GM18508 (cell line): ENCODE measurements around the gene LCA5L.

Experiments
- ATAC-seq: cut with Tn5 transposase; IDR thresholded peaks from one replicate; pipeline ENCODE4 v1.9.1; 2021; ENCODE audit warnings: moderate number of reproducible peaks; ENCODE audit not compliant: insufficient read depth, unreplicated experiment

LCA5L gene

DNA sequence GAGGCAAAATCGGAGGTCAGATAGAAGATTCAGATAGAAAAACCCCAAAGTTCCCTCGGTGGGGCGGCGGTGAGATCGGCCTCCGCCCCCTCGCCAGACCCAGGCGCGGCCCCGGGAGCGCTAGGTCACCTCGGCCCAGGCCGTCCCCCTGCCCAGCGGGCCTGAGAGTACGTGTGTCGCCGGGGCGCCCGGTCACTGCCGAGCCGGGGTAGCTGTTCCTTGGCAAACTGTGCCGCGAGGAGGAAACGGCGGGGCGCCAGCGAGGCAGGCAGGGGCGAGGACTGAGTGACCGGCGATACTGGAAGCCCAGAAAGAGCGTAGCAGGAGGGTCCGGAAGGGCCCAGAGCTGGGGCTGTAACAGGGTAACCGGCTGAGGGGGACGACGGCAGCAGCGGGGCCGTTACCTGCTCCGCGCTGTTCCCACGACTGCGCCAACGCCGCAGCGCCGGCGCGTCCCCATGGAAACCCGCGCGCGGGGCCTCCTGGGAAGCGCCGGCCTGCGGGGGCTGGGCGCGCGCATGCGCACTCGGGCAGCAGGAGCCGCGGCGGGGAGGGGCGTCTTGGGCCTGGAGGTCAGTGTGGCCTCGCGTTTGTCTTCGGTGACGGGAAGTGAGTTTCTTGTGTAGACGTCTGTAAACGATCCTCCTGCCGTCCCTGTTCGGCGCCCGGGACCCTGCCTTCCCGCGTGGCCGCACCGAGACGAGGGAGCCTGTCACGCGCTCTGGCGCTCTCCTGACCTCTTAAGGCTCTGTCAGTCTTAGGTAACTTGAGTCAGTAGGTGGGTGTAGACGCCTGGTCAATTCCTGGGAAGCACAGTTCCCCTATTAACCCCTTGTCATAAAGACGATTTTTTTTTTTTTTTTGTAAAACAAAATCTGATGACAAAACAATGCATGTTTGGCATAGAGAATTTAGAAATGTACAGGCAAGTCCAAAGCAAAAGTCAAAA lies at the start of gene LCA5L:
Gene LCA5L, minus strand, starts transcription at position 458 of the 949 bp plus-strand sequence. CDS start 17,285 bp downstream, outside the sequence.
- peak; percentile 46 for ATAC-seq

DNA sequence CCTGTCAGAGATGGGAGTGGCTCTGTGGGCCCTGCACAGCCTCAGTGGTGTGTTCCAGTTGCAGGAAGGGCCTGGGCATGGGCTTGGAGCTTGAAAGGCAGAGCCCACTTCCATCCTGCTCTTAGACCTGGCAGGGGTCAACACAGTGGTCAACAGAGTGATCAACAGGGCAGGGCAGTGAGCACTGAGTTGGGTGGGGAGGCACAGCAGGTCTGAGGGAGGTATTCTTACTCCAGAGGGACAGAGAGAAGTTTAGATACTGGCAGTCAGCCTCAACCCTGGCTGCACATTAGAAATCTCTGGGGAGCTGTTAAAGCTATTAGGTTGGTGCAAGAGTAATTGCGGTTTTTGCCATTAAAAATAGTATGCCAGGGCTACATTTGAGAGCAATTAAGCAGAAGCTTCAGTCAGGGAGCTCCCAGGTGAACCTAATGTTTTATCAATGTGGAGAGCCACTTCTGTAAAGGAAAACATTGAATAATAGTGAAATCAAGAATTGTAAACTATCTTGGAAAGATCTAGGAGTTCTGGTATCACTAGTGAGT lies 43.9 kb upstream of the LCA5L start:
- no peak for ATAC-seq

DNA sequence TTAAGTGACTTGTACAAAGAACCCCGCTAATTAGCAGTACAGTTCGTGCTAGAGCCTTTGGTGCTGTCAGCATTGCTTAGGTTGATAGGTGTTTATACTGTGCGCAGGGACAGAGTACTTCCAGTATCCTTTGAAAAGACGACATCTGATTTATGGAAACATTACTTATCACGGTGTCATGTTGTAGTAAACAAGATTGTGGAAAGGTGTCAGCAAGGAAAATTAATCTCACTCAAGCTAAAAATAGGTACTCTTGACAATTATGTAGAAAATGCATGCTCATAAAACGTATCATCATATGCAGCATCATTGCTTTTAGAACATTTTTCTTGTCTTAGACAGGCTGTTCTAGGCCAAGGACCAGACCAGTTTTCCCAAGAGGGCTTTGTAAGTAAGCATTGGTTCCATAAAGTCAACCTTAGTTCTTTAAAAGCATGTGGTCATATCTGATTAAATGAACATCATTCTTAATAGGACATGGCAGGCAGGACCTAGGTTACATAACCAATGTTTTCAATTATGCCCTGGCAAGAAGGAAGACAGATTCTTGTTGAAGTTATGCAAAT lies 39.2 kb upstream of the LCA5L start:
- no peak for ATAC-seq

DNA sequence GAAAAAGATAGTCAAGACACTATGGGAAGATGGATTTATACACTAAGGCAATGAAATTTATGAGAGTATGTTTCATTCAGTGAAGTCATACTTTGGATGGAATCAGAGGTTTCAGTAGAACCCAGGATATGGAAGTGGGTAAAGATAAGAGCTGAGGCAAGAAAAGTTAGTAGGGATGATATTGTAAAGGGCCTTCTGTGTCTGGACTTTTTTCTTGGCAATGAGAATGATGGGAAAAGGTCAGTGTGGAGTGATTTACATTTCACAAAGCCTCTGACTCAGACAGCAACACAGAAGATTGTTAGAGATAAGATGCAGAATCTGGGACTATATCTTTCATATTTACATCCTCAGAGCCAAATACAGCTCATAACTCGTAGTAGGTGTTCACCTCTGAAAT lies 38.3 kb upstream of the LCA5L start:
- ATAC-seq = no peak

DNA sequence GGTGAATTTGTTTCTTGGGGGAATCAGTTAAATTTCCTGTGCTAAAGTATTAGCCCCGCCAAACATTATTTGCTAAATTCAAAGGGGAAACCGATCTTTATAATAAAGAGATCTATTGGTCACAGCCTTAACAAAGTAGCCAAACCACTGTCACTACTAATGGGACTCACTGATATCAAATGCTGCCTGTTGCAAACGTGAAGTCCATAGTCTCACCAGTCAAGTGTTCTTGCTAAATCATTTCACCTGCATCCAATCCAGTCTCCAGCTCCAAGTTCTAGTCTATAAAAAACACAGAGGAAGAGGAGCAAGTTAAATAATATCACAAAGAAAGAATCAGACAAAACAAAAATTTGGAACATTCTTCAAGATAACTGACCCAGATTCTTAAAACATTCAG lies 36.3 kb upstream of the LCA5L start:
- no peak for ATAC-seq

DNA sequence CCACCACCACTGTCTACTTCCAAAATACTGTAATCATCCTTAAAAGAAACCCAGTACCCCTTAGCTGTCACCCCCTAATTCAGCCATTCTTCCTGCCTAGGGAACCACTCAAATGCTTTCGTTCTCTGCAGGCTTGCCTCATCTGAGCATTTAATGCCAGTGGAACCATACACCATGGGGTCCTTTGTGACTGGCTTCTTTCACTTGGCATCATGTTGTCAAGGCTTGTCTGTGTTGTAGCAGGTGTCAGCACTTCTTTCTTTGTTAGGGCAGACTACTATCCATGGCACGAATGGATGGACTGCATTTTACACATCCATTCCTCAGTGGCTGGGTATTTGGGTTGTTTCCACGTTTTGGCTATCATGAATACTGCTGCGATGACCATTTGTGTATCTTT lies 34.7 kb upstream of the LCA5L start:
- ATAC-seq = no peak

DNA sequence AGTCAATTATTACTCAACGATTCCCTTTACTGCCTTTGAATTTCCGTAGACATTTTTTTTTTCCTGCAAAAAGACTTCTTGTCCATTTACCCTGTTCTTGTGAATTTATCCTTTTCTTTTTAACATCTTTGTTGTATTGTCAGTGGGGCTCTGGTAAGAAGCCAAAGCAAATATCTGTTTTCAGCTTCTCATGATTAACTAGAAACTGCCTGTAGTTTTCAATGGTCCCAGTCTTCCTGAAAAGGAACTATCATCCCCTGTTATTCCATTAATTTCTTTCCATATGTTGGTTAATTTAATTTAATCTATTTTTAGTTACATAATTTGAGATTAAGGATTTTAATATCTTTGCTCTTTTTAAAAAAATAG lies 34.2 kb upstream of the LCA5L start:
- no peak for ATAC-seq

DNA sequence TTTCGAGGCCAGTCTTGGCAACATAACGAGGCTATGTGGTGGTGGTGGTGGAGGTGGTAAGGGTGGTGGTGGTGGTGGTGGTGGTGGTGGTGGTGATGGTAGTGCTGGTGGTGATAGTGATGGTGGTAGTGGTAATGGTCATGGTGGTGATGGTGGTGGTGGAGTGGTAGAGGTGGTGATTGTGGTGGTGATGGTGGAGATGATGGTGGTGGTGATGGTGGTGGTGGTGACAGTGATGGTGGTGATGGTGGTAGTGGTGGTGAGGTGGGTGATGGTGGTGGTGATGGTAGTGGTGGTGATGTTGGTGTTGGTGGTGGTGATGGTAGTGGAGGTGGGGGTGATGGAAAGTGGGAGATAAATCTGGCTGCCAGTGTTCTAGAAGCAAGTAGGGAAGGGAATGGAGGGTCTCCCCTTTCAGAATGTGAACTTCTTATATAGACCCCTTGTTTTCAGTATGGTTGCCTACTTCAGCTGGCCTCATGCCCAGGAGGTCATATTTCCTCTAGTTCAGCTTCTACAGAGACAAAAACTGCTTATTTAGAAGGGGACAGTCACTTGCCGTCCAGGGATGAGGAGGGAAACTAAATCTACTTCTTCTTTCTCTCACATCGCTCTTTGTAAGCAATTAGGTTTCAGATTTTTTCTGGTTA lies 33.7 kb upstream of the LCA5L start:
- ATAC-seq = no peak

DNA sequence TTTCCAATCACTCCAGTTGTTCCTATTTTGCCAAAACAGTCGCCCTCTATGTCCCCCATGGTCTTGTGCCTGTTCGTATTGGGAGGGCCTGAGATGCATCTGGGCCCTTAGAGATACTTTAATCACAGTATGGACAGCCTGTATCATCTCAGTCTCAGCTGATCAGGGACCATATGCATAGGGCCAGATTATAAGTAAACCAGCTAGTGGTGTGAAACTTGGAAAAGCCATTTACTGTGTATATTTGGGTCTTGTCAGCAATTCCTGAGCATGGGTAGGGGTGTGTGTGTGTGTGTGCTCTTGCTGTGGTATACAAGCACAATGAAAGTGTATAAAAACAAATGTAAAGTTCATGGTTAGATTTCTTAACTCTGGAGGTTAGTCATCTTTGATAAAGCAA lies 29.0 kb upstream of the LCA5L start:
- ATAC-seq = no peak

DNA sequence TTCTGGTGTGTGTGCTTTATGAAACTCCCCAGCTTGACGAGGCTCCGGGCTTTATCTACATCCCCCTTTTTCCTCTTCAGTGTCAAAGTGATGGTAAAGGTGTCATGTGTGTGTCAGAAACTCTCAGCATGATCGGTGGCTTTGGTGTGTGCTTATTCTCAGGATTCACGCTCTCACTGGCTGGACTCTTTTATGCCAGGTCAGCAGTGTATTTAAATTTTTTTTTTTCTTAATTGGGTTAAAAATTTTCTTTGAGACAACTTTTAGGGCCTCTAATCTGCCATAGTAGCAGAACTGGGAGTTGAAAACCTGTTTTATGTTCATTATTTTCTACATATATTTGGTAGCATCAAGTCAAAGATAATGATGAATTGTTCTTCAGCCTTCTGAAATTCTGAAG lies 27.2 kb upstream of the LCA5L start:
- no peak for ATAC-seq

DNA sequence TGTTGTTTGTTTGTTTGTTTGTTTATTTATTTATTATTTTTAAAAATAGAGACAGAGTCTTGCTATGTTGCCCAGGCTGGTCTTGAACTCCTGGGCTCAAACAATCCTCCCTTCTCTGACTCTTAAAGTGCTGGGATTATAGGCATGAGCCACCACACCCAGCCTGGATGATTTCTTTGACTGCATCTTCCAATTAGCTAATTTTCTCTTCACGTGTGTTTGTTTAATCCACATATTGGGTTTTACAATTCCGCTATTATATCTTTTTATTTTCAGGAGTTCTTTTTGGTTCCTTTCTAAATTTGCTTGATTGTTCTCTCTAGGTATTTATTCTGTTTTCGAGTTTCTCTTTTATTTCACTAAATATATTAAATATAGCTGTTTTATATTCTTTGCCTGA lies 26.0 kb upstream of the LCA5L start:
- no peak for ATAC-seq

DNA sequence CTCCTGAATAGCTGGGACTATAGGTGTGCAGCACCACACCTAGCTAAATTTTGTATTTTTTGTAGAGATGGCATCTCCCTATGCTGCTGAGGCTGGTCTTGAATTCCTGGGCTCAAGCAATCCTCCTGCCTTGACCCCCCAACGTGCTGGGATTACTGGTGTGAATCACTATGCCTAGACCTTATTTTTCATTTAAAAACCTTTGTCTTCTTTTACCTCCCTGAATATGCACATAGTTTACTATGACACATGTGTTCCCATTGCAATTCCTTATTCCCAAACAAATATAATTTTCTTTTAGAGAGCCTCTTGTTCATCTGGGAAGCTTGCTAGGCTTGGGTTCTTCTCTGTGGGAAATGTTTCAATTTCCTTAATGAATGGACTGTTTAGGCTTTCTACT lies 23.0 kb upstream of the LCA5L start:
- ATAC-seq = no peak

DNA sequence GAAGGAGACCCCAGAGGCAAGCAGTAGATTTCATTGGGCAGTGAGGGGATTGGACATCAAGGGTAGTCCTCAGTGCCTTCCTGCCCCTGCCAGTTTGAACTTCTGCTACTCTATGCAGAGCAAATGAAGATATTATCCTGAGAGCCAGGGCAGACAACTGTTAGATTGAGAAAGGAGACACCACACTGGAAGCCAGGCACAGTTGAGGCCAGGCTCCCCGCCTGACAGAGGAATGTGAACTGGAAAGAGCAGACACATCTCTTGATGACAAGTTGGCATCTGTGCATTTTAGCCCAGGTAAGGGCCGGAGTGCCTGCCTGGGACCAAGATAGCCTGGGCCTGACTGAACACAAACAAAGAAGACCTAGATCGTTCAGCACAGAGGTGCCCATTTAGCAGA lies 22.2 kb upstream of the LCA5L start:
- no peak for ATAC-seq

DNA sequence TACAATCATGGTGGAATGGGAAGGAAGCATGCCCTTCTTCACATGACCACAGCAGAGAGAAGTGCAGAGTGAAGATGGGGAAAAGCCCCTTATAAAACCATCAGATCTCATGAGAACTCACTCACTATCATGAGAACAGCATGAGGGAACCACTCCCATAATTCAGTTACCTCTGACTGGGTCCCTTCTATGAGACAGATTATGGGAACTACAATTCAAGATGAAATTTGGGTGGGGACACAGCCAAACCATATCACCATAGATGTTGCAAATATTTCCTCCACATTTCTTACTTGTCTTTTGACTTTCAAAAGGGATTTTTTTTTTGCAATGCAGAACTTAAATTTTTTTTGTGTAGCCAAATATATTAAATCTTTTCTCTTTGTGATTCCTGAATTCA lies 21.0 kb upstream of the LCA5L start:
- ATAC-seq = no peak

DNA sequence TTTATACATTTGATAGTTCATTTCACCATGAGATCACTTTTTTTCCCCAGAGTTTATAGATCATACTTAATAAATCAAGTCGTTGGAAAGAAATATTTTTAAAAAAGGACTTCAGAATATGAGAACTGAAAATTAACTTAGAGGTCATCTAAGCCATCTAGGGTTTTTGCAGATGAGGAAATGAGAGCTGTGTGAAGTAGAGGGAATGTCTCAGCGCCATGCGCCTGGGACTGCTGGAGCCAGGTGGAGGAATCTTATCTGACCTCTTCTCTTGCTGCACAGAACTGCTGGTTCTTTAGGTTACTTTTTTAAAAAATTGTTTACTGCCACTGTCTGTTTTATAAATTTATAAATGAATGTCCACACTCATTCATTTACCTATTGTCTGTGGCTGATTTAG lies 17.7 kb upstream of the LCA5L start:
- no peak for ATAC-seq

DNA sequence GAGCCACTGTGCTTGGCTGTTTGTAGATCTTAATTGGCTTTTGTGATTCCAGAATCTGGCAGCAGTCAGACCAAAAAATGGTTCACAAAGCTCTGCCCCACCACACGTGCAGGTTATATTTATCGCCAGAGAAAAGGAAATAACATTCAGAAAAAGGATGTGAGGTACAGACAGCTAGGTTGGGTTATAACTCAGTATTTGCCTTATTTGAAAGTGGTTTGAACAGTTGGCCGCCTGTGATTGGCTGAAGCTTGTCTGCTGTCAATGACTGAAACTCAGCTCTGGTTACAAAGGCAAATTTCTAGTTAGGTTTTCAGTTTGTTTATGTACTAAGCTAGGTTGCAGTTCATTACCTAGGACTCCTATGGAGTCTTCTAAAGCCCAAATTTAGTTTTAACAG lies 15.8 kb upstream of the LCA5L start:
- ATAC-seq = peak; percentile 54

DNA sequence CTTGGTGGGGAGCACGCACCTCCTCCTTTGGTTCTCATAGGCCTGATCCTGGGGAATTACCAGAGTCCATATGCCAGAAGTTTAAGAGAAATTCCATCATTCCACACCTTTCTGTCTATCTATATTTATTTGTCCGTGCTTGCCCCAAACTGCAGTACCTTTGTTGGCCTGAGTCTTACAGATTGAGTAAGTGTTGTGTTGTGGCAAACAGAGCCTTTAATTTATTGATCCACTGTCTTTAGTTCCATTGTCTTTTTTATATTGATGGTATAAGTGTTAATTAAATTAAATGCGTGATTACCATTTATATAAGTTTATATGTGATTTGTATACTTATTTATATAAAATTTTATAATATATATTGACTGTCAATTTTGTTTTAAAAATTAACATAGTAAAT lies 11.1 kb upstream of the LCA5L start:
- no peak for ATAC-seq

DNA sequence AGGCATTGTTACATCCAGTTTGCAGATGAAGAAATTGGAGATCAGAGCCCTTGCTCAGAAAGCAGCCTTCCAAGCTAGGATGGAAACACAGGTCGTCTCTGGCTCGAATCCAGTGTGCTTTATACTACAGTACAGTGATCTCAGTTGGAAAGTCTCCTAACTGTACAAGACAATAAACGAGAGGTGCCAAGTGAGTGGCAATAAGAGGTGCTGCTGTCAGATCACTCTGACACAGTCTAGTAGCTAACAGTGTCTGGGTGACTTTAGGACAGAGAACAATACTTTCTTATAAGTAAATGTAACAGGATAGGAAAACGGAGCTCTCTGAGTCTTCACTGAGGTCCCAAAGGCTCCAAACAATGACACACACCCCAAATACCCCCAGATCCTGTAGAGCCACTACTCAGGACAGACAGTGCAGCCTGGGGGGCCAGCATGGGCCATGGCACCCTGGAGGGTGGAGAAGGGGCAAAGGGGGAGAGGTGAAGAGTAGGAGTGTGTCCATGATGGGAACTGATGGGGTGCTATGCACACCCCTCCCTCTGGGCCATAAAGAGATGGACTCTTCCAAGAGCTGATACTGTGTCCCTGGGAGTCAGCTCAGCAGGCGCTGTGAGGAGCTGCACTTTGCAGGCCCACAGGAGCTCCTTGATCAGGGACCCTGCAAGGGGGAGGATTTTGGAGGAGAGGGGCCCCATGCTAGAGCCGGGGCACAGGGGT lies 9.5 kb upstream of the LCA5L start:
- ATAC-seq = no peak

DNA sequence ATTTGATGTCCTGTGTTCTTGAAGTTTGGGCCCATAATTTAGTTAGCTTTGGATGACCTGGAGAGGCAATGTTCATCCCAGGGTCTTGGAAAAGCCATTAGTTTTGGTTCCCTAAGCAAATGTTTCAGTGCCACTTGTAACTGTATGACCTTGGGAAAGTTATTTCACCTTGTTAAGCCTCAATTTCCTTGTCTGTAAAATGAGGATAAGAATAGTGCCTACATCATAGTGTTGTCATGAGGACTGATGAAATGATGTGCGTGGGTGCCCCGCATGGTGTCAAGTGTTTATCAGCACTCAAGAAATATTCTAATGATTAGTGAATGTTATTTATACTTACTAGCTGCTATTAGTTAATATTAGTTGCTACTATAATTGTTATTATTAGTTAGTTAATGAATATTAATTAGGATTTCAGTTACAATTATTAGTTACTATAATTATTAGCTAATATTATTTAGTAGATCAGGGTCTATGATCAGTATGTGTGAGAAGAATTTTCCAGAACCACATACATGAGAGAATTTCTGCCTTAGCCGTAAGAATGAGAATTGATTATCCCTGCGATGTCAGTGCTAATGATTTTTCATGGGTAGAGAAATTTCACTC lies 8.1 kb upstream of the LCA5L start:
- ATAC-seq = no peak

DNA sequence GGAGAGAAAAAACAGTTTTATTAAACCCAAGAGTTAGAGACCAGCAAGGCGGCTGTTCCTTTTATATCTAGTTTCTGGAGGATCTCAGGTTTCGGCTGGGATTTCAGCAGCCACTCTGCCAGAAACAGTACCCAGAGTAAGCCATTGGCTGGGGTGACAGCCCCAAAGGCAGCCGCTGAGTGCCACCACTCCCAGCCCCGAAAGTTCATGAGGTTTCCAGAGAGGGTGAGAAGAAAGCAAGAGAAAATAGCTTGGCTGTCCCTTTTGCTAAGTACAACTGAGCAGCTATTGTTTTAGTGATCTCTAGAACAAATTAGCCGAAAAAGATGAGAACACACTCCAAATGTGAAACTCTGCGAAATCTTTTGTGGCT lies 7.4 kb upstream of the LCA5L start:
- no peak for ATAC-seq
